Cardiac muscle cell (in vitro differentiated cells and primary cell): ENCODE measurements around the gene C22orf39. TPM values are rescaled to one million over a fixed set of nuclear protein-coding genes. Genes with fewer than 3 reads are reported as not detected.

Experiments
- DNase-seq, 2 donors: peaks; one replicate each; pipeline versions ENCODE4 v3.0.0 to v3.0.0-alpha.2; 2010 to 2017; ENCODE audit warnings: low read depth in 1 of 2, low spot score in 1 of 2
- H3K27ac ChIP-seq: fragments of 200-600 bp; sonication (generic); 2 replicates; pipeline ENCODE4 v1.5.1; 2016
- H3K27me3 ChIP-seq: fragments of 200-600 bp; sonication (generic); 2 replicates; pipeline ENCODE4 v1.6.0; 2016; ENCODE audit warnings: control low read depth
- H3K36me3 ChIP-seq: fragments of 200-600 bp; sonication (generic); 2 replicates; pipeline ENCODE4 v1.5.1; 2016; ENCODE audit warnings: control low read depth
- H3K4me1 ChIP-seq: fragments of 200-600 bp; sonication (generic); 2 replicates; pipeline ENCODE4 v1.8.1; 2017; ENCODE audit warnings: low read depth, mild to moderate bottlenecking, mixed run types
- H3K4me3 ChIP-seq: fragments of 200-600 bp; sonication (generic); 2 replicates; pipeline ENCODE4 v1.5.1; 2016; ENCODE audit warnings: mild to moderate bottlenecking
- H3K9me3 ChIP-seq: fragments of 200-600 bp; sonication (generic); 2 replicates; pipeline ENCODE4 v1.5.1; 2017; ENCODE audit warnings: low read depth, mild to moderate bottlenecking, control low read depth
- polyA plus RNA-seq: library from polyadenylated mRNA; unstranded; fragments of >200 nt; fragmentation: Nextera tagmentation; extraction: Ambion mirVana; gene quantifications from 2 replicates; pipeline ENCODE4 v1.2.1, GENCODE V29; 2016
- total RNA-seq: library from RNA; depleted of rRNA; stranded (reverse); fragments of >200 nt; gene quantifications from 2 replicates; pipeline ENCODE4 v1.2.3, GENCODE V29; 2016
- TF ChIP-seq, protein P1 (sequence below): IDR thresholded peaks from 2 replicates; pipeline ENCODE4 v1.5.1; 2012; ENCODE audit warnings: low read depth, mild to moderate bottlenecking, low read length

The C22orf39 gene
- total and polyA plus RNA-seq, 2 experiments from 2014 or later = 102 to 133 TPM

DNA sequence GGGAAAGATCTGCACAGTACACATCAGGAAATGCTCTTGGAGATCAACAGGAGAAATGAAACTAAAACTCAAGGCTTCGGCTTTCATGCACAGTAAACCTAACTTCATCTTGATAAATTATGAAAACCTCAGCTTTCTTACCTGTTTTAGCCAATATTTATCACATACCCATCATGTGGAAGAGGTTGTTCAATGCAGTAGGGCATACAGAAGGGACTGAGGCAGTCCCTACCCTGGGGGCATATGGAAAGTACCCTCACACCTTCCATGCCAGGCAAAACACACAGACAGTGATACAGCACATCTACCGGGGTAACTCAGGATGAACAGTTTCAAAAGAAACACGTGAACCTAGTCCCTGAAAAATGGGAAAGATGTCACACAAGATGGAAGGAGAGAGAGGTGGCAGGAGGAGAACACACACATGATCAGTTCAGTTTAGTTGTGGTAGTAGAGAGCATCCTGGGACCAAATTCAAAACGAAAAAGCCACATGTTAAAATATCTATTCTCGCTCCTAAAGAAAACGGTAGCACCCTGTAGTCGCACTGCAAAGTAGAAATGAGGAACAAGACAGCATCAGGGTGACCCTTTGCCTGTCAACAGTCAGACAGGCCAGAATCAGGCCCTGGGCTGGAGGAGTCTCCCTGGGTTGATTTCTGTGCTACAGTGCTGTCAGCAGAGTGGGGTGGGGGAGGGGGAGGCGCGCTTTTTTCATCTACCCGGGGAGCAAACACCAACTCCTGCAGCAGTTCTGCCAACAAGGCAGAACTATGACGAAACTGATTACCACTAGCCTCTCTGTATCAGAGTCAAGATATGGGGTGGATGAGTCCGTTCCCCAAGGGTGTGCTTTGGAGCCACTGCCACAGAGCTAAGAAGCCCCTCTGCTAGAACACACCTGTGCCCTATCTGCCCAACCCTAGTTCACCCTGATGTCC, 17.3 kb downstream of the C22orf39 start:
- Histone ChIP-seq H3K36me3 (peaks cover 6% of the 10 kb centered on the region), H3K4me3 (peak overlapping the region; percentile 56), H3K27me3 (no peaks in the 10 kb centered on the region), H3K4me1 (peaks cover 13% of the 10 kb centered on the region), H3K27ac (peak overlapping the region; percentile 96), H3K9me3 (no peaks in the 10 kb centered on the region)
- TF ChIP-seq, protein P1, sequence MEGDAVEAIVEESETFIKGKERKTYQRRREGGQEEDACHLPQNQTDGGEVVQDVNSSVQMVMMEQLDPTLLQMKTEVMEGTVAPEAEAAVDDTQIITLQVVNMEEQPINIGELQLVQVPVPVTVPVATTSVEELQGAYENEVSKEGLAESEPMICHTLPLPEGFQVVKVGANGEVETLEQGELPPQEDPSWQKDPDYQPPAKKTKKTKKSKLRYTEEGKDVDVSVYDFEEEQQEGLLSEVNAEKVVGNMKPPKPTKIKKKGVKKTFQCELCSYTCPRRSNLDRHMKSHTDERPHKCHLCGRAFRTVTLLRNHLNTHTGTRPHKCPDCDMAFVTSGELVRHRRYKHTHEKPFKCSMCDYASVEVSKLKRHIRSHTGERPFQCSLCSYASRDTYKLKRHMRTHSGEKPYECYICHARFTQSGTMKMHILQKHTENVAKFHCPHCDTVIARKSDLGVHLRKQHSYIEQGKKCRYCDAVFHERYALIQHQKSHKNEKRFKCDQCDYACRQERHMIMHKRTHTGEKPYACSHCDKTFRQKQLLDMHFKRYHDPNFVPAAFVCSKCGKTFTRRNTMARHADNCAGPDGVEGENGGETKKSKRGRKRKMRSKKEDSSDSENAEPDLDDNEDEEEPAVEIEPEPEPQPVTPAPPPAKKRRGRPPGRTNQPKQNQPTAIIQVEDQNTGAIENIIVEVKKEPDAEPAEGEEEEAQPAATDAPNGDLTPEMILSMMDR = no peak
- DNase-seq = peak; percentile 29 to 82

DNA sequence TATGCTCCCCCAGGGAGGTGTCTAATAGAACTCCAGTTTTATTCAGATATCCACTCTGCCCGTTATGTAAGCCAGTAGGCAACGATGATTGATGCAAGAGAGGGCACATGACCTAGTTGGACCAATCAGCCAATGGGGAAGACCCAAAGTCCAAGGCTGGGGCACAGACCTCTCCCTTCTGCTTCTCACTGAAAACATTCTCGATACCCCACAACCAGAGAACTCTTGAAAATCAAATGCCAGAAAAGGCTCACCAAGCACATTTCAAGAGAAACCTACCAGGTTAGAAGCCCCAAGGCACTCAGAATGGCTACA, 23.4 kb downstream of the C22orf39 start:
- Histone ChIP-seq H3K27me3 (no peaks in the 10 kb centered on the region), H3K4me3 (no peak overlapping the region), H3K27ac (no peak overlapping the region), H3K9me3 (no peaks in the 10 kb centered on the region), H3K36me3 (no peaks in the 10 kb centered on the region), H3K4me1 (peaks cover 8% of the 10 kb centered on the region)
- TF ChIP-seq, protein P1 = no peak
- no peak for DNase-seq

DNA sequence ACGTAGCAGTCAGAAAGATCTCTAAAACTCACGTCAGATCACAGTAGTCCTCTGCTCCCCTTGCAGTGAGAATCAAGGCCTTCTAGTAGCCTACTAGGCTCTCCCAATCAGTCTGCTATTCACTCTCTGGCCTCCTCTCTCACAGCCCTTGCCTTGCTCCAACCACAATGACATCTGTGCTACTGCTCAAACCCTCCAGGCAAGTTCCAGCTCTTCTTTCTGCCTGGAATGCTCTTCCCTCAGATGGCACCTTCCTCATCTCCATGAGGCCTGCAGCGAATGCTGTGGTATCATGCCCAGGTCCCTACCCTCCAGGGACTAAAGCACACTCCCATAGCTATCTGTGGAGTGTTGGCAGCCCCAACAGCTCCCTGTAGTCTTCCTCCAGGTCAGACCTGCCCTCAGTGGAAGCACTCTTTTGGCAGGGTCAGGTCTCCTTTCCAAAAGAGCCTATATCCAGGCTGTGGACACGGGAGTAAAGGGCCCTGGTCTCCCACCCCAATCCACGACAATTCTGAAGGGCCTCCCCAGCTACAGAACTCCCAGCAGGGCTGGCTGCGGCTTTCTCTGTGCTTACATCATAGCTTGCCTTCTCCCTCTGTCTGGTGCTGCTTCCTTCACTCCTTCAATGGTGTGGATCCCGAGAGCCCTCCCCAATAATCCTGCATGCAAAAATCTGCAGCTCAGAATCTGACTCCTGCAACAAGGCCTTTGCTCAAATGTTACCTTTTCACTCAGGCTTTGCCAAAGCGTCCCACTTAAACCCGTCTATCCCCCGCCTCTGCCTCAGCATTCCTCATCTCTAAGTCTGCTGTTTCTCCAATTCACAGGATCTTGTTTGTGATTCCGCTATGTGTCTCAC, 24.8 kb downstream of the C22orf39 start:
- peak overlapping the region; percentile 48 for H3K27ac ChIP-seq

DNA sequence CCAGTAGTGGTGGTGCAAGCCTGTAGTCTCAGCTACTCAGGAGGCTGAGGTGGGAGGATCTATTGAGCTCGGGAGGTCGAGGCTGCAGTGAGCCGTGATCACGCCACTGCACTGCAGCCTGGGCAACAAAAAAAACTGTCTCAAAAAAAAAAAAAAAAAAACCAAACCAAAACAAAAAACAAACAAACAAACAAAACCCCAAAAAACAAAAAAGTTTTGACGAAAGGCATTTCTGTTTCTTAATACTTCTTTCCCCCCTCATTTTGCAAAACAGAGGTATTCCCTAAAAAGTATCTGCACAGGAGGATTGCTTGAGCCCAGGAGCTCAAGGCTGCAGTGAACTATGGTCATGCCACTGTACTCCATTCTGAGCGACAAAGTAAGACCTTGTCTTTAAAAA, 27.2 kb downstream of the C22orf39 start:
- no peaks in the 10 kb centered on the region for H3K9me3 ChIP-seq
- H3K27ac ChIP-seq = no peak overlapping the region
- TF ChIP-seq, protein P1 = no peak
- no peak for DNase-seq
- no peaks in the 10 kb centered on the region for H3K36me3 ChIP-seq
- H3K27me3 ChIP-seq = no peaks in the 10 kb centered on the region
- peaks cover 10% of the 10 kb centered on the region for H3K4me1 ChIP-seq
- no peak overlapping the region for H3K4me3 ChIP-seq

More for the DNA sequence above, 24.8 kb downstream of the C22orf39 start:
- TF ChIP-seq, protein P1 = no peak
- peaks cover 10% of the 10 kb centered on the region for H3K4me1 ChIP-seq
- no peaks in the 10 kb centered on the region for H3K27me3 ChIP-seq
- no peaks in the 10 kb centered on the region for H3K9me3 ChIP-seq
- H3K4me3 ChIP-seq = no peak overlapping the region
- no peak for DNase-seq
- H3K36me3 ChIP-seq = no peaks in the 10 kb centered on the region

DNA sequence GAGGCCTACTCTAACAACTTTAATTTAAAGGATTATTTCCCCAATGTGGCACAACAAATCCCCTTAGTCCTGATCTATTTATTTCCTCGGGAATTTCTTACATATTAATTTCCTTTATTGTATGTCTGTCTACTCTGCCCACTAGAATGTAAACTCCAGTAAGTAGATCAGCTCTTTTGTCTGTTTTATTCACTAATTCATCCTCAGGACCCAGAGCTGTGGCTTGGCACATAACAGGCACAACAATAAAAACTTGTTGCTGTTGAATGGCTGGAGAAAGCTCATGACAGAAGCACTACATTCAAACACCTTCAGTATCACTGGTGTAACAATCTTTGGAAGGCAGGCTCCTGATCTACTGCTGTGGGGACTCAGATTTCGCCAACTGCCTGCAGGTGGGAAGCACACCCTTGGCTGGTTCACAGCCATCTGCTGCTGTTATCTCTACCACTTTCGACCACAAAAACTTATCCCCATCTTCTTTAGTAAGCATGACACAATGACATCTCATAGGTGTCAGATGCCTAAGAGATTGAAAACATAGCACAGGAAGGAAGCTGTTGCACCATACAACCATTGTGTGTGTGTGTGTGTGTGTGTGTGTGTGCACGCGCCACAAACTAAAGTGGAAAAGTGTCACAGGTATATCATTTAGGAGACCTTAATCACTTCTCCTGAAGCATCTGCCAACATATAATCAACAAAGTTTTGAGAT, 27.9 kb downstream of the C22orf39 start:
- Histone ChIP-seq H3K4me1 (peaks cover 10% of the 10 kb centered on the region), H3K9me3 (no peaks in the 10 kb centered on the region), H3K27me3 (no peaks in the 10 kb centered on the region), H3K4me3 (no peak overlapping the region), H3K27ac (peak overlapping the region; percentile 74), H3K36me3 (no peaks in the 10 kb centered on the region)
- DNase-seq = peak; percentile 12 to 15
- TF ChIP-seq, protein P1 = no peak
